Stimulated activated naive CD8-positive, alpha-beta T cell treated with anti-CD3 and anti-CD28 coated beads, Interleukin-15, Interleukin-2, amounts not matched to agents 100 ng/mL and 50 ng/mL, for 24 hours (primary cell): Measurements from ENCODE around the gene HAVCR2.

Experiments
- H3K27ac Mint-ChIP-seq: one replicate; pipeline ENCODE4 v1.8.0; 2021; ENCODE audit warnings: mild to moderate bottlenecking, mixed read lengths
- H3K27me3 Mint-ChIP-seq: one replicate; pipeline ENCODE4 v1.8.0; 2021; ENCODE audit warnings: mixed read lengths
- H3K36me3 Mint-ChIP-seq: one replicate; pipeline ENCODE4 v1.8.0; 2021; ENCODE audit warnings: low read depth, mixed read lengths
- H3K4me1 Mint-ChIP-seq: one replicate; pipeline ENCODE4 v1.8.0; 2021; ENCODE audit warnings: low read depth, mixed read lengths
- H3K4me3 Mint-ChIP-seq: one replicate; pipeline ENCODE4 v1.8.0; 2021; ENCODE audit warnings: mild to moderate bottlenecking, mixed read lengths
- H3K9me3 Mint-ChIP-seq: one replicate; pipeline ENCODE4 v1.8.0; 2021; ENCODE audit warnings: mixed read lengths

The HAVCR2 gene

GRCh38 chr5:157108976-157109375 lies at the start of gene HAVCR2:
TSS of gene HAVCR2 (minus strand) at chr5:157109044. CDS start at chr5:157108983, 61 bp downstream.
- Mint-ChIP-seq H3K9me3 (no peaks in the 10 kb centered on the region), H3K4me3 (peak within 1 kb of the TSS; percentile 79), H3K27me3 (no peaks in the 10 kb centered on the region), H3K36me3 (peaks cover 18% of the 10 kb centered on the region), H3K27ac (peak within 1 kb of the TSS; percentile 98), H3K4me1 (peaks cover 74% of the 10 kb centered on the region)

DNA sequence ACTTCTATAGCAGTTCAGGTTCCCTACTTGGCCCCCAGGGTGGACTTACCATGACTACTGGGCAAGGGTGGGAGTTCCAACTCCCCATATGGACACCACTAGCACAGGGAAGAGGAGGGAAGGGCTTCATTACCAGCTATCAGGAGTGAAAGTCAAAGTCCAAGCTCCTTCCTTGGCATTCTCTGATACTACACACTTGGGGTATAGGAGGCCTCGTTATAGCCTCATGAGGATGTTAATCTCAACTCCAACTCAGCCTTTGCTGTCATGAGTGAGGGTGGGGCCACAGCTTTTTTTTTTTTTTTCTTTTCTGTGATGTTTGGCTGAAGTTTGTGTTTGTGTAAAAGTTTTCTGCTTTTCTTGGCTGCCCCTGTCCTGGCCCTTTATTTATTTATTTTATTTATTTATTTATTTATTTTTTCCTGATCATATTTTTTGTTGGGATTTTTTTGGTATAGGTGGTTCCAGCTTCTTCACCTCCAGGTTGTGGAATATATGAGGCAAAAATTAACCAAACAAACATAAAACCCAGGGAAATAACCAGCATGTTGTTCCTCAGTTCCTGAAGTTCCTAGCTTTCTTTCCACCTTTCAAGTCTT lies 48.5 kb upstream of the HAVCR2 start:
- H3K4me3 Mint-ChIP-seq, result no peak overlapping the region
- no peaks in the 10 kb centered on the region for H3K9me3 Mint-ChIP-seq
- H3K36me3 Mint-ChIP-seq, result peaks cover 7% of the 10 kb centered on the region
- H3K27me3 Mint-ChIP-seq, result no peaks in the 10 kb centered on the region
- peaks cover 86% of the 10 kb centered on the region for H3K4me1 Mint-ChIP-seq
- peak overlapping the region; percentile 39 for H3K27ac Mint-ChIP-seq

- peak overlapping the region; percentile 94 for H3K27ac Mint-ChIP-seq
- peak overlapping the region; percentile 79 for H3K4me3 Mint-ChIP-seq
- H3K27me3 Mint-ChIP-seq, result no peaks in the 10 kb centered on the region
- H3K9me3 Mint-ChIP-seq, result no peaks in the 10 kb centered on the region
- H3K4me1 Mint-ChIP-seq, result peaks cover 88% of the 10 kb centered on the region
- H3K36me3 Mint-ChIP-seq, result peaks cover 7% of the 10 kb centered on the region
These were observed 46.5 kb upstream of the HAVCR2 start for GRCh38 chr5:157155297-157155696.

DNA sequence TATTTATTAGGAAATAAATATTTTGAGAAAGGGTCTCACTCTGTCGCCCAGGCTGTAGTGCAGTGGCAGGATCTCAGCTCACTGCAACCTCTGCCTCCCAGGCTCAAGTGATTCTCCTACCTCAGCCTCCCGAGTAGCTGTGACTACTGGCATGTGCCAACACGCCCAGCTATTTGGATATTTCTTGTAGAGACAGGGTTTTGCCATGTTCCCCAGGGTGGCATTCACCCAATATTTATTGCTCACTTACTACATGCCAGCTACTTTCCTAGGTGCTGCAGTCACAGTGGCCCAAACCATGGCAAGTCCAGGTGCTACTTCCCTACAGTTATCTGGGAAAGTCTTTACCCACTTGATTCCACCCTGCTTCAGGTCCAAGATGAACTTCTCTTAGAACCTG lies 42.2 kb upstream of the HAVCR2 start:
- Mint-ChIP-seq H3K36me3 (no peaks in the 10 kb centered on the region), H3K4me3 (peak overlapping the region; percentile 10), H3K27me3 (no peaks in the 10 kb centered on the region), H3K27ac (peak overlapping the region; percentile 89), H3K9me3 (no peaks in the 10 kb centered on the region), H3K4me1 (peaks cover 68% of the 10 kb centered on the region)

GRCh38 chr5:157148734-157149615 lies 40.1 kb upstream of the HAVCR2 start:
- no peaks in the 10 kb centered on the region for H3K9me3 Mint-ChIP-seq
- peaks cover 59% of the 10 kb centered on the region for H3K4me1 Mint-ChIP-seq
- peak overlapping the region; percentile 79 for H3K27ac Mint-ChIP-seq
- H3K36me3 Mint-ChIP-seq, result no peaks in the 10 kb centered on the region
- H3K27me3 Mint-ChIP-seq, result no peaks in the 10 kb centered on the region
- peak overlapping the region; percentile 35 for H3K4me3 Mint-ChIP-seq

DNA sequence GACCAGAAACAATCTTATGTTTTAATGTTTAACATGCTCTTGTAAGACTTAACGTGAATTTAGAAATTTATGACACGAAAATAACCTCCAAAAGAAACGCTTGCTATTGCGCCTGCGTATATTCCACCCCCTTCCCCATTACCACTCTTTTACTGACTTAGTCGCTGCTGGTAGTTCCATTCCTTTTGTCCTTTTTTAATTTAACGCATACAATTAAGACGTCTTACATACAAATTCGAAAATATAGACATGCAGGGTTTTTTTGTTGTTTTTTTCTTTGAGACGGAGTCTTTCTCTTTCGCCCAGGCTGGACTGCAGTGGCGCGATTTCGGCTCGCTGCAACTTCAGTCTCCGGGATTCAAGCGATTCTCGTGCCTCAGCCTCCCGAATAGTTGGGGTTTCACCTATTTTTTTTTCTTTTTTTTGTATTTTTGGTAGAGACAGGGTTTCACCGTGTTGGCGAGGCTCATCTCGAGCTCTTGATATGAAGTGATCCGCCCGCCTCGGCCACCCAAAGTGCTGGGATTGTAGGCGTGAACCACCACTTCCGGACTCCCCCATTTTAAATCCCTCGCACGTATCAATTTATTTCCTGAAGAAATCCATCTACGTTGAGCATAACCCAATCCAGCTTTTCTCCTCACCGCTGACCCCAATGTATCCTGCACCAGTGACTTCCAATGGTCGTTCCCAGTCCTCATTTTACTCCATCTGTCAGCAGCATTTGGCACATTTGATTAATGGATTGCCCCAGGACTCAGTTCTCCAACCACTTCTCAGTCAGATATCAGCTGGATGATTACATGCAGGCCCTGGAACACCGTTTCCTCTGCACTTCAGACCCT lies 34.5 kb upstream of the HAVCR2 start:
- H3K36me3 Mint-ChIP-seq, result peaks cover 20% of the 10 kb centered on the region
- no peaks in the 10 kb centered on the region for H3K27me3 Mint-ChIP-seq
- peaks cover 59% of the 10 kb centered on the region for H3K4me1 Mint-ChIP-seq
- peak overlapping the region; percentile 99 for H3K27ac Mint-ChIP-seq
- no peaks in the 10 kb centered on the region for H3K9me3 Mint-ChIP-seq
- H3K4me3 Mint-ChIP-seq, result peak overlapping the region; percentile 95

DNA sequence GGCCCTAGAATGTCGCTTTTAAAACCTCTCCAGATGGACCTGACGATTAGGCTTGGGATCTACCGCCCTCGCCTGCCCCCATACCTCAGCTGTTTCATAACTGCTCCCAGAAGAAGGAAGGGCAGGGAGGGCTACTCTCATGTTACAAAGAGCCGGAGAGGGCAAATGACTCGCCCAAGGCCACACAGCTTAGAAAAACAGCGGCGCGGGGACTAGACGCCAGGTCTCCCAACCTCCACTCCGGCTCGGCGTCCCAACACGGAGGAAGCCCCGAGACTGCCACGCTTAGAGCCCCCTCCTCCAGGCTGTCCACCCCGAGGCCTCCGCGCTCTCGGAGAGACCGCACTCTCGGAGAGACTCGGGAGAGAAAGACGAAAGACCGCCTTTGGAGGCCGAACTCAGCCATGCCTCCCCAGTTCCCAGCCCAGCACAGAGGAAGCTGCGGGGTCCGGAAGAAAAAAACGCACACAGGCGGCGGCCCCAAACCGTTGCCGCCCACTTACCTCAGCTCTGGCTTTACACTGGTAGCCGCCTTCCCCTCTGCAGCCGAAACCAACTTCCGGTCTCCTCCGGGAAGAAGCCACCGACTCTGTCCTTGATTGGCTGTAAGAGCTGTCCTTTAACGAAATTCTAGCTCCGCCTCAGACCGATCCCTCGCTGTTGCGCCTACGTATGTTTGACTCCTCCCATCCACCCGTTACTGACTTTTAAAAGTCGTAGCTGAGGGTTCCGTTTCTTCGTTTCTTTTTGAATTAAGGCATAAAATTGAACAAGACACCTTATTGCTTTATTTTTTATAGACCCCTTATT lies 33.7 kb upstream of the HAVCR2 start, which contains the start of gene MED7:
MED7 (minus strand) TSS at position 549 of the 810 bp plus-strand sequence. CDS start 3,434 bp downstream, outside the sequence.
- no peaks in the 10 kb centered on the region for H3K9me3 Mint-ChIP-seq
- peak within 1 kb of the TSS; percentile 99 for H3K27ac Mint-ChIP-seq
- H3K27me3 Mint-ChIP-seq, result no peaks in the 10 kb centered on the region
- peaks cover 57% of the 10 kb centered on the region for H3K4me1 Mint-ChIP-seq
- peaks cover 29% of the 10 kb centered on the region for H3K36me3 Mint-ChIP-seq
- H3K4me3 Mint-ChIP-seq, result peak within 1 kb of the TSS; percentile 95

DNA sequence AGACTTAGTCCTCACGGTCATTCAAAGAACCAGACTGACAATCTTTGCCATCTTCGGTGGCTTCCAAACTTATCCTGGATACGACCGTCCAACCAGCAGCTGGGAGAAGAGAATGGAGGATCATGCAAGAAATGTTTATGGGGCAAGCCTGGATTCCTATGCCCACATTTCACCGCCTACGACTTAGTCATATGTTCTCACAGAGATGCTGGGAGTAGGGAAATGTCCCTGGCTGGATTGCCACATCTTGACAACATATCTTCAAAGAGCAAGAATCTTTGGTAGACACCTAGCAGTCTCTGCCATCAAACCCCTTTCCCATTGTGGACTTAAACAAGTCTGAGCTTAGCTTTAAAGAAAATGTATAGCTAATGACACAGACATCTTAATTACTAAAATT lies 28.8 kb upstream of the HAVCR2 start:
- H3K9me3 Mint-ChIP-seq, result no peaks in the 10 kb centered on the region
- H3K27ac Mint-ChIP-seq, result no peak overlapping the region
- peaks cover 57% of the 10 kb centered on the region for H3K4me1 Mint-ChIP-seq
- H3K4me3 Mint-ChIP-seq, result no peak overlapping the region
- H3K36me3 Mint-ChIP-seq, result peaks cover 43% of the 10 kb centered on the region
- H3K27me3 Mint-ChIP-seq, result no peaks in the 10 kb centered on the region

GRCh38 chr5:157132281-157132612 lies 23.4 kb upstream of the HAVCR2 start:
- Mint-ChIP-seq H3K27me3 (no peaks in the 10 kb centered on the region), H3K36me3 (peaks cover 12% of the 10 kb centered on the region), H3K27ac (no peak overlapping the region), H3K4me1 (peaks cover 28% of the 10 kb centered on the region), H3K4me3 (no peak overlapping the region), H3K9me3 (no peaks in the 10 kb centered on the region)

- H3K9me3 Mint-ChIP-seq, result no peaks in the 10 kb centered on the region
- H3K27me3 Mint-ChIP-seq, result no peaks in the 10 kb centered on the region
- H3K4me3 Mint-ChIP-seq, result no peak overlapping the region
- H3K4me1 Mint-ChIP-seq, result peaks cover 24% of the 10 kb centered on the region
- H3K27ac Mint-ChIP-seq, result no peak overlapping the region
- peaks cover 6% of the 10 kb centered on the region for H3K36me3 Mint-ChIP-seq
These were observed 22.1 kb upstream of the HAVCR2 start for GRCh38 chr5:157130925-157131324.

DNA sequence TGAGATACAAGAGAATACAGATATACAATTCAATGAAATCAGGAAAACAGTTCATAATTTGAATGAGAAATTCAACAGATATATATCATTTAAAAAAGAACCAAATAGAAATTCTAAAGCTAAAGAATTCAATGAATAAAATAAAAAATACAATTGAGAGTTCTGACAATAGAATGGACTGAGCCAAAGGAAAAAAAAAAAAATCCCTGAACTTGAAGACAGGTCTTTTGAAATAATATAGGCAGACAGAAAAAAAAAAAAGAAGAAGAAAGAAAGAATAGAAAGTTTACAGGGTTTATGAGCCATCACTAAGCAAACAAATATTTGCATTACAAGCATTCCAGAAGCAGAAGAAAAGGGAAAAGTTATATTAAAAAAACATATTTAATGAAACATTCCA lies 12.9 kb upstream of the HAVCR2 start:
- Mint-ChIP-seq H3K27ac (no peak overlapping the region), H3K9me3 (peaks cover 4% of the 10 kb centered on the region), H3K27me3 (no peaks in the 10 kb centered on the region), H3K36me3 (peaks cover 9% of the 10 kb centered on the region), H3K4me3 (no peak overlapping the region), H3K4me1 (peaks cover 8% of the 10 kb centered on the region)

DNA sequence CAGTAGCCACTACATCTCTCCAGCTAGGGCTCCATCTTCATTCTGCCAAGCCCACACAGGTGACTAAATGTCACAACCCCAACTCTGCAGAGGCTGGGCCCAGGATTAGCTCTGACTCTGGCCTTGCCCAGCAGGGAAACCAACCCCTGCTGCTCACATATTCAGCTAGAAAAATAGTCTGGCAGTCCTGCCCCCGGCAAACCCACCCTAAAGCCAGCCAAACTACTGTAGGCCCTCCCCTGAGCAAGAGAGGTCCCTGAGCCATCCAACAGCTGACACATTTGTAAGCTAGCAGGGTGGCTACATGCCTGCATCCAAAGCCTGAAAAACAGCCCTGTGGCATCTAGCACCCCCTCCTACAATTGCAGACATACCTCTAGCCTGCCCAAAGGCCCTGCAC lies 11.3 kb upstream of the HAVCR2 start:
- peaks cover 23% of the 10 kb centered on the region for H3K4me1 Mint-ChIP-seq
- H3K4me3 Mint-ChIP-seq, result no peak overlapping the region
- H3K27ac Mint-ChIP-seq, result peak overlapping the region; percentile 22
- H3K36me3 Mint-ChIP-seq, result peaks cover 9% of the 10 kb centered on the region
- H3K27me3 Mint-ChIP-seq, result no peaks in the 10 kb centered on the region
- H3K9me3 Mint-ChIP-seq, result peaks cover 4% of the 10 kb centered on the region

DNA sequence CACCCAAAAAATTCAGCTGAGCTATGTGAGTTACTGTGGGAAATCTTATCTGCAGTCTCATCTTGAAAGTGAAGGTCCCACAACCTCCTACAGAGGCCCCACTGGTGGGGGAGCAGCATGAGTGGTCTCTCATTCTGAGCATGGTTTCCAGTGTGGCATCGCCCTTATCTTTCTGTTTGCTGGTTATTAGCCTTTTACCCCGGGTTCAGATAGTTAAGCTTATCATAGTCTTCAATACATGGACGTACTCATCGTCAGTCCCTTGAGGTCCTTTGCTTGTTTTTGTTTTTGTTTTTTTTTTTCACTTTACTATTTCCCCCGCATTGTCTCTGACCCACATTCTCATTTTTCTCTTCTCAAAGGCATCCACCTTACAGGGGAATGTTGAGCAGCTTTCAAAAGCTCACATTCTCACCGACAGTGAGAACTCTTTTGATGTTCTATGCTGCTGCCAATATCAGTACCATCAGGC lies 7.7 kb upstream of the HAVCR2 start:
- Mint-ChIP-seq H3K4me1 (peaks cover 46% of the 10 kb centered on the region), H3K9me3 (no peaks in the 10 kb centered on the region), H3K4me3 (peak overlapping the region; percentile 78), H3K27ac (peak overlapping the region; percentile 97), H3K27me3 (no peaks in the 10 kb centered on the region), H3K36me3 (no peaks in the 10 kb centered on the region)

DNA sequence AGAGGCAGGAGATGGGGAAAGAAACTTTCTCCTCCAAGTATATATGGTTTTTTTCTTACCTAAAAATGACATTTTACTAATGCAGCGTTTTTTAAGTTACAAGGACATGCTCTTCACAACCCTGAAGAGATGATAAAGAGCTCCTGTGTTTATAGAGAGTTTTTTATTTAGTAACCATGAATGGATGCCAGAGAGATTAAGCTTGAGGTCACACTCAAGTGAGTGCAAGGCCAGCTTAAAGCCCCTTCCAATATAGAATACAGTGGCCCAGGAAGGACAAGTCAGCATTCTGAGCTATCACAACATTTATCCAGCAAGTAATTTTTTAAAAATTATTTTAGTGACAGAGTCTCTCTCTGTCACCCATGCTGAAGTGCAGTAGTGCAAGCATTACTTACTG lies 6.7 kb upstream of the HAVCR2 start:
- peak overlapping the region; percentile 61 for H3K27ac Mint-ChIP-seq
- no peak overlapping the region for H3K4me3 Mint-ChIP-seq
- peaks cover 49% of the 10 kb centered on the region for H3K4me1 Mint-ChIP-seq

More for the DNA sequence above, 6.7 kb upstream of the HAVCR2 start:
- Mint-ChIP-seq H3K36me3 (no peaks in the 10 kb centered on the region), H3K27me3 (no peaks in the 10 kb centered on the region), H3K9me3 (no peaks in the 10 kb centered on the region)
